T-helper 17 cell (primary cell): ENCODE measurements around the gene PIRT. TPM values are rescaled to one million over a fixed set of nuclear protein-coding genes. Genes with fewer than 3 reads are reported as not detected.

Experiments used
- ATAC-seq: fragments of 150-1000 bp; cut with Tn5 transposase; 2 replicates; pipeline ENCODE4 v1.10.0; 2021; ENCODE audit warnings: mild to moderate bottlenecking, moderate library complexity
- DNase-seq, 3 donors: peaks; one replicate each; pipeline versions ENCODE4 v3.0.0 to v3.0.0-alpha.2; 2020 to 2021
- H3K9me3 ChIP-seq: one replicate; pipeline ENCODE4 v1.7.0; 2013; ENCODE audit warnings: low read length, mild to moderate bottlenecking; ENCODE audit not compliant: control insufficient read depth, poor library complexity, severe bottlenecking
- H3K27ac Mint-ChIP-seq: one replicate; pipeline ENCODE4 v1.8.0; 2022; ENCODE audit warnings: mild to moderate bottlenecking, moderate library complexity, mixed read lengths
- H3K27me3 Mint-ChIP-seq: one replicate; pipeline ENCODE4 v1.8.0; 2022; ENCODE audit warnings: mixed read lengths
- H3K36me3 Mint-ChIP-seq: one replicate; pipeline ENCODE4 v1.8.0; 2022; ENCODE audit warnings: low read depth, mixed read lengths
- H3K4me1 Mint-ChIP-seq: one replicate; pipeline ENCODE4 v1.8.0; 2022; ENCODE audit warnings: mild to moderate bottlenecking, mixed read lengths
- H3K4me3 Mint-ChIP-seq: one replicate; pipeline ENCODE4 v1.8.0; 2022; ENCODE audit warnings: mild to moderate bottlenecking, moderate library complexity, mixed read lengths
- total RNA-seq, 4 donors: library from RNA in 2 of 4; stranded (reverse) in 2 of 4; gene quantifications; one replicate each; pipeline ENCODE4 v1.2.3 and lab custom pipeline; 2022 to 2026

Gene PIRT
- total RNA-seq, 2 donors from 2014 or later = not detected

- H3K4me1 Mint-ChIP-seq = no peaks in the 10 kb centered on the region
- peaks cover 14% of the 10 kb centered on the region for H3K27me3 Mint-ChIP-seq
- H3K9me3 ChIP-seq = no peaks in the 10 kb centered on the region
- no peak for ATAC-seq
- no peaks in the 10 kb centered on the region for H3K36me3 Mint-ChIP-seq
- no peak overlapping the region for H3K4me3 Mint-ChIP-seq
- DNase-seq = no peak
- H3K27ac Mint-ChIP-seq = no peak overlapping the region
These were observed 30.2 kb downstream of the PIRT start for GRCh38 chr17:10807704-10808128.

DNA sequence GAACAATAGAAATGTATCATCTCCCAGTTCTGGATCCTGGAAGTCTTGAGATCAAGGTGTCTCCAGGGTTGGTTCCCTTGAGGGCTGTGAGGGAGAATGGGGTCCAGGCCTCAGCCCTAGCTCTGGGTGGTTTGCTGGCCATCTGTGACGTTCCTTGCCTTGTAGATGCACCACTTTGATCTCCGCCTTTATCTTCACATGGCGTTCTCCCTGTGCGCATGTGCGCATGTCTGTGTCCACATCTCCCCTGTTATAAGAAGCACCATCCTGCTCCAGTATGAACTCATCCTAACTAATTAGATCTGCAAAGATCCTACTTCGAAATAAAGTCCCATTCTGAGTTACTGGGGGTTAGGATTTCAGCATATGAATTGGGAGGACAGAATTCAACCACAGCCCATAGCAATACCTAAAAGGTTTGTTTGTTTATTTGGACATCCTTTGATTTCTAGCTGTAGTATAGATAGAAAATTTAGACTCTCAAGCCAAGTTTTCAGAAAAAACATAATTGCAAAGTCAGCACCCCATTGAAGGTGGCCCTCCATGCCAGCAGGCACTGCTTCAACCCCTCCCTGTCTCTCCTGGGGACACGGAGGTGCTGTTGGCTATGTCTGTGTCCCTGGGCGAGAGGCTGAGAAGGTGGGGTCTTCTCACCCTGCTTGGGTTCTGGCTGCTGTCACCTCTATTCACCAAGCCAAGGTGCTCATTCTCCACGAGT is 31.2 kb downstream of the PIRT start:
- no peaks in the 10 kb centered on the region for H3K36me3 Mint-ChIP-seq
- no peak overlapping the region for H3K27ac Mint-ChIP-seq
- DNase-seq (no peak), ATAC-seq (no peak)
- peaks cover 9% of the 10 kb centered on the region for H3K27me3 Mint-ChIP-seq
- no peak overlapping the region for H3K4me3 Mint-ChIP-seq
- no peaks in the 10 kb centered on the region for H3K9me3 ChIP-seq
- peaks cover 2% of the 10 kb centered on the region for H3K4me1 Mint-ChIP-seq

DNA sequence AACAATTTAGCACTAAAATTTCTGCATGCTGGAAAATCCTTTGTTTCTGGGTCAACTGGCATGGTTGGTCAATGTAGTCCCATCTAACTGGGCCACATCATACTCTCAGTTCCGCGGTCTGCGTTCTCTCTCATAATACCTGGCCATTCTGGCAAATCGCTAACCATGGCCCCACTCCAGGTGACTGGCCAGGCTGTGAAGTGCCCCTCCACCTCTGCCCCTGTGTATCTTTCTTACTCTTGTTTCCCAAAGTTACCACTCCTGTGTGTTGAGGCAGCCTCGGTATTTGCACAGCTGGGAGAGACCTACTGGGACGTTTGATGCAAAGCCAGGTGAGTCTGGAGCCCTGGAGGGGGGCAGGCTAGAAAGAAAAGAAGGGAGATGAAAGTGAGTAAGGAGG is 32.0 kb downstream of the PIRT start:
- Mint-ChIP-seq H3K27me3 (peaks cover 9% of the 10 kb centered on the region), H3K4me3 (no peak overlapping the region), H3K4me1 (peaks cover 2% of the 10 kb centered on the region), H3K27ac (no peak overlapping the region), H3K36me3 (no peaks in the 10 kb centered on the region)
- no peaks in the 10 kb centered on the region for H3K9me3 ChIP-seq
- DNase-seq (no peak), ATAC-seq (no peak)

DNA sequence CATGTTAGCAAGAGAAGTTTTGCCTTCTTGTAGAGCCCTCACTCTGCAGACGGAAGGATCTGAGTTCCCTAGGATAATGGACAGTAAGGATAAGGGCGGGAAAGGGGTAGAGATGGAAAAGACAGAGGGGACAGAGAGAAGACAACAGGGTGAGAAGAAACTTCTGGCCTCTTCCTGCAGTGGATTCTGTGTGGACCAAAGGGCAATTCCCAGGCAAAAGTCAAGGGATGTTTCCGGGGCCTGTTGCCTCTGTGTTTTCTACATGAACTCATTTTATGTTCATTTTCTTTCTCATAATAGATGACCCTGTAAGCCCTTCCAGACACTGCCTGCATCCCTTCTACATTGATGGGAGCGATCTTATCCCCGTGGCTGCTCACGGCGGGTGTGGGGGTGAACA is 33.3 kb downstream of the PIRT start:
- Mint-ChIP-seq H3K4me3 (no peak overlapping the region), H3K4me1 (peaks cover 2% of the 10 kb centered on the region), H3K36me3 (no peaks in the 10 kb centered on the region), H3K27me3 (peaks cover 9% of the 10 kb centered on the region), H3K27ac (no peak overlapping the region)
- DNase-seq (no peak), ATAC-seq (no peak)
- H3K9me3 ChIP-seq = no peaks in the 10 kb centered on the region

GRCh38 chr17:10803830-10804475 is 33.9 kb downstream of the PIRT start, which contains the start of gene TMEM238L:
Gene TMEM238L (minus strand): TSS chr17:10804099. CDS start chr17:10803963, 136 bp downstream.
- H3K27ac Mint-ChIP-seq = no peak within 1 kb of the TSS
- H3K4me3 Mint-ChIP-seq = no peak within 1 kb of the TSS
- DNase-seq = no peak
- H3K27me3 Mint-ChIP-seq = peaks cover 9% of the 10 kb centered on the region
- no peak for ATAC-seq
- H3K4me1 Mint-ChIP-seq = peaks cover 2% of the 10 kb centered on the region
- H3K9me3 ChIP-seq = no peaks in the 10 kb centered on the region
- H3K36me3 Mint-ChIP-seq = no peaks in the 10 kb centered on the region

DNA sequence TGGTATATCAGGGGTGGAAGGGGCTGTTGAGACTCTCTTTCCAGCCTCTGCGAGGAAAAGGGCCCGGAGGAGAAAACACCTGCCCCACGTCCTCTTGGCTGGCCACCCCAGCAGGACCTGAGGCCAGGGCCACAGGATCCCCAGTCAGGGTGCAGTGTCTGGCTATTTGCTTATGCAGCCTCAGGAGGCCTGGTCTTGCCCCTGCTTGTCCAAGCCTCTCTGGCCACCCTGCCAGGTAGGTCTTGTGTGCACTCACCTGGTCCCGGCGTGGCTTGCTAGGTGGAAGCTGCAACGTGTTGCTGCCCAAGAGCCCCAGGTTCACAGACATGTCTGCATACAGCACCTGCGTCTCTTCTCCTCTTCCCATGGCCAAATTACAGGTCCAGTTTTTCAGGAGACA is 34.5 kb downstream of the PIRT start:
- H3K27me3 Mint-ChIP-seq = peaks cover 9% of the 10 kb centered on the region
- no peaks in the 10 kb centered on the region for H3K9me3 ChIP-seq
- H3K36me3 Mint-ChIP-seq = no peaks in the 10 kb centered on the region
- peaks cover 2% of the 10 kb centered on the region for H3K4me1 Mint-ChIP-seq
- H3K27ac Mint-ChIP-seq = no peak overlapping the region
- no peak for DNase-seq
- no peak for ATAC-seq
- no peak overlapping the region for H3K4me3 Mint-ChIP-seq

DNA sequence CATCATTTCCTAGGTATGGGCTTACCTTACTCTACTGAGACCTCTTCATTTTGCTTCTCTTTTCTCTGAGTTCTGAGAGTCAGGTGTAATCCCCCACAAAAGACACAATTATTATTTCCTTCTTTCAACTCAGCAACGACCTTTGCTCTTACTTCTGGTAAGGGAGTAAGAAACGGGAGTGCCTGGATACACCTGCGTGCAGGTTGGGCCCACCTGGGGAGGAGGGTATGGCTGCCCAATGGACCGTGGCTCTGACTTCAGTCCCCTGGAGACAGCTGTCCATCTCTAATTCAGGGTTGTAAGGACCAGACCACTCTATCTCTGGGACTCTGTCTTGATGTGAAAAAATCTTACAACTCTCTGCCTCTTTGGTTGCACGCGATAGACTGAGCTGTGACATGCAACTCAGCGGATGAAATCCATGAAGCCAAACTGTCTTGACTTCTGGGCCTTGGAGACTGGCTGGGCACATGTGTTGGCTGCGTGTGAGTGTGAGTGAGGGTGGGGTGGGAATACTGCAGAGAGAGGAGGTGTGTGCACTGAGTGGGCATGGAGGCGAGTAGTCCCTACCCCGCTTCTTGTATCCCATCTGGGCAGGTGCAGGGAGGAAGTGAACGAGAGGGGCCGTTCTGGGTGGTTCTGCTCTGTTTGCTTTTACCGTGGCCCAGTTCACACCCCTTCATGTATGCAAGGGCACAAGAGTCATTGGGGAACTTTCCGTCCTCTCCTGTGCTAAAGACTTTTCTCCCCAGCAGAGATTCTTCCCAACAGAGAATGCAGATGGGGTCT is 35.2 kb downstream of the PIRT start:
- Mint-ChIP-seq H3K4me1 (peaks cover 2% of the 10 kb centered on the region), H3K27ac (no peak overlapping the region), H3K36me3 (no peaks in the 10 kb centered on the region), H3K27me3 (peaks cover 9% of the 10 kb centered on the region), H3K4me3 (no peak overlapping the region)
- H3K9me3 ChIP-seq = no peaks in the 10 kb centered on the region
- ATAC-seq = no peak
- DNase-seq = no peak

GRCh38 chr17:10799407-10799806 is 38.5 kb downstream of the PIRT start:
- H3K9me3 ChIP-seq = no peaks in the 10 kb centered on the region
- peaks cover 16% of the 10 kb centered on the region for H3K27me3 Mint-ChIP-seq
- peaks cover 2% of the 10 kb centered on the region for H3K4me1 Mint-ChIP-seq
- H3K4me3 Mint-ChIP-seq = no peak overlapping the region
- H3K27ac Mint-ChIP-seq = no peak overlapping the region
- no peaks in the 10 kb centered on the region for H3K36me3 Mint-ChIP-seq
- DNase-seq = no peak
- no peak for ATAC-seq

DNA sequence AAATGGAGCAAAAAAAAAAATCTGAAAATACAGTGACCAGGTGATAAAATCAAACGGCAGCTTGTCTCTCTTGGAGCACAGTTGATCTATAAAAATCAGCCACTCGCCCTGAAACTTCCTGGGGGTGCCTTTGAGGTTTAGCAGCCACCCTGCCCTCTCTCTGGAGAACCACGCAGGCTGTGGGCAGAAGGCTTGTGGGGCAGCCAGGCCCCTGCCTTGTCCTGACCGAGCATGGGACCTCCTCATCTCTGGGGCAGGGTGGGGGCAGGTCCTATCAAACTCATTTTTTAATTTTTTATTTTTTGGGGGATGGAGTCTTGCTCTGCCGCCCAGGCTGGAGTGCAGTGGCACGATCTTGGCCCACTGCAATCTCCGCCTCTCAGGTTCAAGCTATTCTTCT is 39.0 kb downstream of the PIRT start:
- no peak overlapping the region for H3K4me3 Mint-ChIP-seq
- peaks cover 14% of the 10 kb centered on the region for H3K27me3 Mint-ChIP-seq
- H3K4me1 Mint-ChIP-seq = peaks cover 2% of the 10 kb centered on the region
- no peak overlapping the region for H3K27ac Mint-ChIP-seq
- H3K36me3 Mint-ChIP-seq = no peaks in the 10 kb centered on the region
- DNase-seq = no peak
- ATAC-seq = no peak
- H3K9me3 ChIP-seq = no peaks in the 10 kb centered on the region

GRCh38 chr17:10798332-10798749 is 39.5 kb downstream of the PIRT start:
- ATAC-seq = no peak
- H3K36me3 Mint-ChIP-seq = no peaks in the 10 kb centered on the region

GRCh38 chr17:10797476-10798328 is 40.2 kb downstream of the PIRT start:
- peaks cover 2% of the 10 kb centered on the region for H3K4me1 Mint-ChIP-seq
- H3K27ac Mint-ChIP-seq = no peak overlapping the region
- no peaks in the 10 kb centered on the region for H3K36me3 Mint-ChIP-seq
- H3K27me3 Mint-ChIP-seq = peaks cover 19% of the 10 kb centered on the region
- ATAC-seq (no peak), DNase-seq (no peak)
- no peaks in the 10 kb centered on the region for H3K9me3 ChIP-seq
- H3K4me3 Mint-ChIP-seq = no peak overlapping the region

More at GRCh38 chr17:10798332-10798749, 39.5 kb downstream of the PIRT start:
- no peaks in the 10 kb centered on the region for H3K9me3 ChIP-seq
- Mint-ChIP-seq H3K4me3 (no peak overlapping the region), H3K27me3 (peaks cover 19% of the 10 kb centered on the region), H3K27ac (no peak overlapping the region), H3K4me1 (peaks cover 2% of the 10 kb centered on the region)
- DNase-seq = no peak

GRCh38 chr17:10793816-10794215 is 44.1 kb downstream of the PIRT start:
- H3K27ac Mint-ChIP-seq = no peak overlapping the region
- peaks cover 4% of the 10 kb centered on the region for H3K4me1 Mint-ChIP-seq
- H3K36me3 Mint-ChIP-seq = no peaks in the 10 kb centered on the region

More at GRCh38 chr17:10793816-10794215, 44.1 kb downstream of the PIRT start:
- Mint-ChIP-seq H3K4me3 (no peak overlapping the region), H3K27me3 (peaks cover 32% of the 10 kb centered on the region)
- DNase-seq = no peak
- no peaks in the 10 kb centered on the region for H3K9me3 ChIP-seq
- ATAC-seq = no peak
